Gastroesophageal sphincter (tissue), 4 donors: ENCODE results near the gene PISD. TPM values are rescaled to one million over a fixed set of nuclear protein-coding genes. Genes with fewer than 3 reads are reported as not detected.

Experiments
- ATAC-seq: fragments of 150-250 bp; one replicate; pipeline ENCODE4 v1.9.1; 2016; ENCODE audit warnings: mild to moderate bottlenecking, moderate library complexity
- H3K27ac ChIP-seq, 4 donors: fragments of 200-600 bp; sonication (generic) in 3 of 4; 1 replicate in 3 of 4; 2 replicates in 1 of 4; pipeline ENCODE4 v1.5.1; 2016 to 2019
- H3K27me3 ChIP-seq: fragments of 200-600 bp; sonication (generic); one replicate; pipeline ENCODE4 v1.5.1; 2019
- H3K36me3 ChIP-seq, 2 donors: fragments of 200-600 bp; sonication (generic); one replicate each; pipeline ENCODE4 v1.5.1; 2019; ENCODE audit warnings: control low read depth in 1 of 2
- H3K4me1 ChIP-seq, 3 donors: fragments of 200-600 bp; sonication (generic); 1 replicate in 2 of 3; 2 replicates in 1 of 3; pipeline ENCODE4 v1.5.1; 2016 to 2019; ENCODE audit warnings: control low read depth in 2 of 3
- H3K4me3 ChIP-seq, 2 donors: fragments of 200-600 bp; sonication (generic); one replicate each; pipeline ENCODE4 v1.5.1; 2019; ENCODE audit warnings: mild to moderate bottlenecking in 1 of 2, moderate library complexity in 1 of 2
- H3K9me3 ChIP-seq, 3 donors: fragments of 200-600 bp; sonication (generic); one replicate each; pipeline ENCODE4 v1.5.1; 2017 to 2019; ENCODE audit warnings: control low read depth in 2 of 3
- EP300 ChIP-seq: sonication (generic); formaldehyde crosslinking; IDR thresholded peaks from one replicate; pipeline ENCODE4 v1.6.1; 2017; ENCODE audit warnings: antibody characterized with exemption, mild to moderate bottlenecking
- POLR2A ChIP-seq, 2 donors: fragments of 450-650 bp; IDR thresholded peaks; one replicate each; pipeline ENCODE4 v1.6.1; 2017; ENCODE audit warnings: antibody characterized with exemption in 2 of 2, mild to moderate bottlenecking in 2 of 2, moderate library complexity in 1 of 2
- POLR2AphosphoS5 ChIP-seq: sonication (generic); formaldehyde crosslinking; IDR thresholded peaks from one replicate; pipeline ENCODE4 v1.6.1; 2017; ENCODE audit warnings: antibody characterized with exemption
- WGBS, 2 donors: methylation state at CpG; one replicate each; pipeline ENCODE4 v1.1.5; 2018; ENCODE audit warnings: low coverage in 1 of 2; 5-methylcytosine and 5-hydroxymethylcytosine counted together
- total RNA-seq, 4 donors: library from RNA; depleted of rRNA; stranded (reverse); fragments of >200 nt; gene quantifications; one replicate each; pipeline ENCODE4 v1.1.0, GENCODE V29; 2016
- TF ChIP-seq, protein P1 (sequence below), 4 experiments: fragments of 200-600 bp in 2 of 4; fragments of 450-650 bp in 2 of 4; sonication (generic) in 1 of 4; IDR thresholded peaks; one replicate each; pipeline ENCODE4 v1.5.1; 2017 to 2019; ENCODE audit warnings: antibody characterized with exemption in 4 of 4, mild to moderate bottlenecking in 2 of 4, moderate library complexity in 2 of 4

PISD gene
- total RNA-seq, 4 donors from 2014 or later: 10.1 to 32.7 (median 19.2) TPM

DNA sequence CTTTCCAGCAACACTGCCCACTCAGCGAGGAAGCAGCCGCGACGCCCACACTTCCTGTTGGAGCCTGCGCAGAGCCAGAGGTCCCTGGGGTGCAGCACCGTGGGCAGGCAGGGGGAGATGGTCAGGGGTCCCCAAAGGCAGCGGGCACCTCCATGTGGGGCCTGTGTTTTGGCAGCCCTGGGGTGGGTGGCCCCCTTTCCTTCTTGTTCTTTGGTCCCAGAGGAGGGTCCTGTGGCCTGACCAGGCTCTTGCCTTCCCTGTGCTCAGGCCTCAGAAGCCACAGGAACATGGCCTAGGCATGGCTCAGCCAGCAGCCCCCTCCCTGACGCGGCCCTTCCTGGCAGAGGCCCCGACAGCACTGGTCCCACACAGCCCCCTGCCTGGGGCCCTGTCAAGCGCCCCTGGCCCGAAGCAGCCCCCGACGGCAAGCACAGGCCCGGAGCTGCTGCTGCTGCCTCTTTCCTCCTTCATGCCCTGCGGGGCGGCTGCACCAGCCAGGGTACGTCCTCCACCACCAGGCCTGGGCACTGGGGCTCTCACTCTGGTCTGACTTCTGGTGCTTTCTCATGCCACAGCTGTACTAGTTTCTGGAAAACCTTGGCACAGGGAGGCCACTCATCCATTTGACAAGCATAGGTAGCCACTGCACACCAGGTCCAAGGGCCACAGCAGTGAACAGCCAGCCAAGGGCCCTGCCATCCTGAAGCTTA is 47.1 kb downstream of the PISD start:
- WGBS, 2 donors: no CpG with 5 or more reads among the region's 18 CpGs
- TF ChIP-seq POLR2A (IDR thresholded peaks at IDR 0.05): no peak
- TF ChIP-seq EP300: no peak
- TF ChIP-seq POLR2AphosphoS5: no peak
- TF ChIP-seq, protein P1, sequence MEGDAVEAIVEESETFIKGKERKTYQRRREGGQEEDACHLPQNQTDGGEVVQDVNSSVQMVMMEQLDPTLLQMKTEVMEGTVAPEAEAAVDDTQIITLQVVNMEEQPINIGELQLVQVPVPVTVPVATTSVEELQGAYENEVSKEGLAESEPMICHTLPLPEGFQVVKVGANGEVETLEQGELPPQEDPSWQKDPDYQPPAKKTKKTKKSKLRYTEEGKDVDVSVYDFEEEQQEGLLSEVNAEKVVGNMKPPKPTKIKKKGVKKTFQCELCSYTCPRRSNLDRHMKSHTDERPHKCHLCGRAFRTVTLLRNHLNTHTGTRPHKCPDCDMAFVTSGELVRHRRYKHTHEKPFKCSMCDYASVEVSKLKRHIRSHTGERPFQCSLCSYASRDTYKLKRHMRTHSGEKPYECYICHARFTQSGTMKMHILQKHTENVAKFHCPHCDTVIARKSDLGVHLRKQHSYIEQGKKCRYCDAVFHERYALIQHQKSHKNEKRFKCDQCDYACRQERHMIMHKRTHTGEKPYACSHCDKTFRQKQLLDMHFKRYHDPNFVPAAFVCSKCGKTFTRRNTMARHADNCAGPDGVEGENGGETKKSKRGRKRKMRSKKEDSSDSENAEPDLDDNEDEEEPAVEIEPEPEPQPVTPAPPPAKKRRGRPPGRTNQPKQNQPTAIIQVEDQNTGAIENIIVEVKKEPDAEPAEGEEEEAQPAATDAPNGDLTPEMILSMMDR (IDR thresholded peaks at IDR 0.05): no peak
- ATAC-seq: no peak
- no peaks in the 10 kb centered on the region for H3K9me3 ChIP-seq
- no peak overlapping the region for H3K4me3 ChIP-seq
- H3K36me3 ChIP-seq: peaks cover 0 to 56% of the 10 kb centered on the region in 2 donors
- H3K27me3 ChIP-seq: no peaks in the 10 kb centered on the region
- H3K27ac ChIP-seq: no peak overlapping the region
- peaks cover 0 to 11% (median 0%) of the 10 kb centered on the region in 3 donors for H3K4me1 ChIP-seq

- WGBS, 2 donors: 73 to 81% methylated on average over 2 to 5 of the region's 10 CpGs
- Histone ChIP-seq H3K36me3 (peaks cover 0 to 46% of the 10 kb centered on the region in 2 donors), H3K4me1 (peaks cover 0 to 11% (median 0%) of the 10 kb centered on the region in 3 donors), H3K4me3 (no peak overlapping the region), H3K27me3 (no peaks in the 10 kb centered on the region), H3K9me3 (no peaks in the 10 kb centered on the region), H3K27ac (no peak overlapping the region)
- ATAC-seq: no peak
- TF ChIP-seq POLR2AphosphoS5: no peak
- TF ChIP-seq POLR2A (IDR thresholded peaks at IDR 0.05): no peak
- TF ChIP-seq, protein P1 (IDR thresholded peaks at IDR 0.05): no peak
- TF ChIP-seq EP300: no peak
Observed at GRCh38 chr22:31613904-31614296, 48.1 kb downstream of the PISD start.

- no peaks in the 10 kb centered on the region for H3K27me3 ChIP-seq
- 80% methylated on average over 1 of the region's 23 CpGs; no CpG with 5 or more reads in 1 of the 2 donors for WGBS, 2 donors
- no peaks in the 10 kb centered on the region for H3K9me3 ChIP-seq
- TF ChIP-seq, protein P1 (IDR thresholded peaks at IDR 0.05): no peak
- TF ChIP-seq POLR2AphosphoS5 (no peak), POLR2A (IDR thresholded peaks at IDR 0.05) (no peak), EP300 (no peak)
- ATAC-seq: no peak
- no peak overlapping the region for H3K4me3 ChIP-seq
- peaks cover 0 to 11% (median 0%) of the 10 kb centered on the region in 3 donors for H3K4me1 ChIP-seq
- no peak overlapping the region for H3K27ac ChIP-seq
- peaks cover 0 to 41% of the 10 kb centered on the region in 2 donors for H3K36me3 ChIP-seq
Observed at GRCh38 chr22:31613286-31613903, 48.6 kb downstream of the PISD start.

DNA sequence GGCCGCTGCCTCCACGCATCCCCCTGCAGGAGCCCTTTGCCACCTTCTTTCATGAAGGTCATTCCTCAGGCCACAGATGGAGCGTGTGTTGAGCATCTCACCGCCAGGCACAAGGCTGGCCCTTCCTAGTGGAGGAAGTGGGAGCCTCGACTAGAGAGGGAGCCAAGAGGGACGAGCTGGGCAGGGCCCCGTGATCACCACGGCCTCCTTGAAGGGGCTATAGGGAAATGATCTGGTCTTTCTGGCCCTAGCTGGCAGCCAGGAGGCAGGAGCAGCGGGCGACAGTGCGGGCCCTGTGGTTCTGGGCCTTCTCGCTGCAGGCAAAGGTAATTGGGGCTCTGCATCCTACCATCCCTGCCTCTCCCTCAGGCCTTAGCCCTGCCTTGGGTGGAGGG is 49.1 kb downstream of the PISD start:
- no peak for ATAC-seq
- no peak for TF ChIP-seq EP300
- no peak for TF ChIP-seq POLR2A (IDR thresholded peaks at IDR 0.05)
- TF ChIP-seq, protein P1 (IDR thresholded peaks at IDR 0.05): no peak
- no peak for TF ChIP-seq POLR2AphosphoS5
- Histone ChIP-seq H3K4me3 (no peak overlapping the region), H3K9me3 (no peaks in the 10 kb centered on the region), H3K27ac (no peak overlapping the region), H3K4me1 (peaks cover 0 to 11% (median 0%) of the 10 kb centered on the region in 3 donors), H3K36me3 (peaks cover 0 to 40% of the 10 kb centered on the region in 2 donors), H3K27me3 (no peaks in the 10 kb centered on the region)
- WGBS, 2 donors: 93 to 100% methylated on average over 2 to 3 of the region's 12 CpGs
